CD4-positive, alpha-beta T cell treated with Interleukin-6 for 4 hours (primary cell): ENCODE data around the gene SHANK3.

ENCODE experiments used
- DNase-seq: peaks from one replicate; pipeline ENCODE4 v3.0.0-alpha.2; 2020; ENCODE audit warnings: mixed read lengths

Gene SHANK3

GRCh38 chr22:50678651-50679521, 6.3 kb downstream of the SHANK3 start:
- DNase-seq = no peak

DNA sequence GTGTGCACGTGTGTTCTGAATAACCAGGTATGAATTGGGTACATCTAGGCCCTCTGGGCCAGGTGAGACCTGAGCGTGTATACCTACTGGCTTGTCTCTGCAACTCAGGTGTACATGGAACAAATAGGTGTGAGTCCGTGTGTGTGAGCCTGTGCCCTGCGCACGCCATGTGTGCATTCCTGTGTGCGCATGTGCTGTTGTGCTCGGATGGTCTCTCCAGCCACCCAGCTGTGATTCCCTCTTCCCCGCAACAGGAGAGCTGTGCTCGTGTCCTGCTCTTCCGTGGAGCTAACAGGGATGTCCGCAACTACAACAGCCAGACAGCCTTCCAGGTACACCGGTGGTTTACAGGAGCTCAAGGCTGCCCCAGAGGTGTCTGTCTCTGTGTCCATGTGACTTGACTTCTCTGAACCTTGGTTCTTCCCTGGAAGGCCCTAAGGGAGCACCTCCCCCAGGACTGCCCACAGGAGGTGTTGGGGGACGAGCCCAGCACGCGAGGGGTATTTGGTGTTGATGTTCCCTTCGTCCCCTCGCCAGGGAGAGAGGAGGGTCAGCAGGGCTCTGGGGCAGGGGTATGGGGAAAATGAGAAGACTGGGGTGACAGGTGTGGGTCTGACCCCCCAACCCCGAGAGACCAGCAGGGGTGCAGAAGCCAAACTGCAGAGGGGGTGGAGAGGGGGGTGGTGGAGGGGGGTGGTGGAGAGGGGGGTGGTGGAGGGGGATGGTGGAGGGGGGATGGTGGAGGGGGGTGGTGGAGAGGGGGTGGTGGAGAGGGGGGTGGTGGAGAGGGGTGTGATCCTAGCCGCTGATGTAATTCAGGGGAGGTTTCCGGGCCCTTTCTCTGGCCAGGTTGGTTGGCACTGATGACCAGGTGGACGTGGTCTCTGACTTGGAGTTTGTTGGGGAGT, 10.7 kb downstream of the SHANK3 start:
- DNase-seq = no peak

DNA sequence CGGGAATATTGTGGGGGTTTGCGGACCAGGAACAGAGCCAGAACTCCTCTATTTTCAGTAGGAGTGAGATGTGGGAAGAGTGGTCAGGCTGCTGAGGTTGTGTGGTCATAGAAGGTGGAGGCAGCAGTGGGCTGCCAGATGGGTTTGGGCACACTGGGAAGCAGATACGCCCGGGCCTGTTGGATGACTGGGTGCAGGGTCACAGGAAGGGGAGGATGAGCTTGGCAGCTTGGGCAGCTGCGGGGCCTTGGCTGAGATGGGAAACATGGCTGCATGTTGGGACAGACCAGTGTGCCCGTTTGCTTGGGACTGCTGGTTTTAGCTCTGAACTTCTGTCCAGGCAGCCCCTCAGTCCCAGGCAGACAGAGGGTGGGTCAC, 11.4 kb downstream of the SHANK3 start:
- DNase-seq = no peak

DNA sequence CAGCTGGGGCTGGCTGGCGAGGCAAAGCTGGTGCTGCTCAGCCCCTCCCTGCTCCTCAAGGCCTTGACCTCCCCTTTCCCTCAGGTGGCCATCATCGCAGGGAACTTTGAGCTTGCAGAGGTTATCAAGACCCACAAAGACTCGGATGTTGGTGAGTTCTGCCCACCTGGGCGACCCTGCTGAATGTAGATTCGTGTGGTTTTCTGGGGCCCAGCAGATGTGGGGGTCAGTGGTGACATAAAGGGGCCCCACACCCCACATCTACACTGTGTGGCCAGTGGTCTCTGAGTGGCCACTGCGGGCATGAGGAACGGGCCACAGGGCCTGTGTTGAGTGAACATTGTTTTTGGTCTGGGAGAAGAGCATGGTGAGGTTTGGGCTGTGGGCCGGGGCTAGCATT, 11.9 kb downstream of the SHANK3 start:
- DNase-seq = no peak

DNA sequence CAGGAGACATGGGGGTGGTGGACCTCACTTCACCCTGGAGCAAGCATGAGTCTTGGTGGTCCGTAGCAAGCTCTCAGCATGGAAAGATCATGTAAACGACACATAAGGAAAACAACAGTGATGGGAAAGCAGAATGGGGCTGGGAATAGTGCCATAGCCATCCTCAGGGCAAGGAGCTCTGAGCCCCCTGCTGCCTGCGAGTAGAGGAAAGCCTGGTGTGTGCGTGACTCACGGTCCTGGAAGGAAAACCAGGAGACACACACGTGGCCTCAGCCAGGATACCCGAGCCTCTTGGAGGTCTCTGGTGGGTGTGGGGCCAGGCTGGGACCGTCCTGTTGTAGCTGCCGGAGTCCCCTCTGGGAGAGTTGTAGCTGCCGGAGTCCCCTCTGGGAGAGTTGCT, 12.4 kb downstream of the SHANK3 start:
- DNase-seq = no peak

GRCh38 chr22:50686794-50687193, 14.2 kb downstream of the SHANK3 start:
- no peak for DNase-seq

DNA sequence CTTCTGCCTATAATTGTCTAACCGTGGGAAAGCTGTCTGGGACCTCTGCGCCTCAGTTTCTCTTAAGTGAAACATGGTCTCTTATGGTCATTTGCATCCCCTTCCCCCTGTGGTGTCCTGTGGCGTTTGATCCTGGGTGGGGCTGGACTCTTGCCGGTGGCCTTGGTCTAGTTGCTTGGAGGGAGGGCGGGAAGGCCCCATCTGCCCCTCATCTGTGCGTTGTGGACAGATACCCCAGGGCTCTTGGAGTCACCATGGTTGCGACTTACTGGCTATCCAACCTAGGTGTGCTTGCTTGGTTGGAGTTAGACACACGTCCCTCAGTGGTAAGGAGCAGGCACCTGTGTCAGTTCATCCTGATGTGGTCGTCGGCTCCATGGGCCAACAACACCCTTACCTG, 15.2 kb downstream of the SHANK3 start:
- DNase-seq = no peak

DNA sequence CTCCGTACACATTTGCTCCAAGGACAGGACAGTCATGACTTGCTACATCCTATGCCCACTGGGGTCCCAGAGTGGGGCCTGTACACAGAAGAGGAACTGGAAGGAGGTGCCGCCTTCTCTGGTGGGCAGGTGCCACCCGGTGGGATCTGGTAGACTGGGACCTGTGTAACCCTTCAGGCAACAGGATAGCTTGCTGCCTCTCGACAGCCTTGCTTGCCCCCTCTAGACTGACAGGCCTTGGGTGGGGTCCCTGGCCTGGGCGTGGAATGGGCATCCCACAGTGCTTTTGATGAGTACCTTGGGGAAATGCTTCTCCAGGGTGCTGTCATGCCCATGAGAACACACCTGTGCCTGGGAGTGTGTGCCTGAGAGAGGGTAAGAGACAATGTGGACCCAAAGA, 15.8 kb downstream of the SHANK3 start:
- DNase-seq = no peak

- DNase-seq = peak; percentile 42
Observed at GRCh38 chr22:50691521-50691920, 18.9 kb downstream of the SHANK3 start.

DNA sequence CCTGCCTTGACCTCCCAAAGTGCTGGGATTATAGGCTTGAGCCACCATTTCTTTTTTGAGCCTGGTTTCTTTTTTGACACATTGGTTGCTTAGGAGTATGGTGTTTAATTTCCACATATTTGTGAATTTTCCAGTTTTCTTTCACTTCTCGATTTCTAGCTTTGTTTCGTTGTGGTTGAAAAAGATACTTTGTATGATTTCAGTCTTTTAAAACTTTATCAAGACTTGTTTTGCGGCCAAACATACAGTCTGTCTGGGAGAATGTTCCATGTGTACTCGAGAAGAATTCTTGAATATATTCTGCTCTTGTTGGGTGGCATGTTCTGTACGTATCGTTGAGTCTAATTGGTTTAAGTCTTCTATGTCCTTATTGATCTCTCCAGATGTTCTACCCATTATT, 20.8 kb downstream of the SHANK3 start:
- DNase-seq = no peak

DNA sequence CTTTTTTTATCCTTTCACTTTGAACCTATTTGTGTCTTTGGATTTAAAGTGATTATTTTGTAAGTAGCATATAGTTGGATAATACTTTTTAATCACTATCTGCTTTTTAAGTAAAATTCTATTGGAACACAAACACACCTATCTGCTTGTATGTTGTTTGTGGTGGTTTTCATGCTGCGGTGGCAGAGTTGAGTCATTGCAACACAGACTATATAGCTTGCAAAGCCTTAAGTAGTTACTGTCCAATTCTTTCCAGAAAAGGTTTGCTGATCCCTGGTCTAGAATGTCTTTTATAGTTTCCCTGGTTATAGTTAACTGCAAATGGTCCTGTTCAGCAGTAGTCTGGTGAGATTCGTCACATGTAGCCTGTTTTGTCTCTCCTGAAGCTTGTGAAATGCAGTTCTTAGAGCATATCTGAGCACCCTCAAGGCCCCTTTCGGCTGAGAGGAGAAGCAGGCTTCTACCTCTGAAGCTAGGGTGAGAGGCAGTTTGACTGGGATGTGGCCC, 21.5 kb downstream of the SHANK3 start:
- no peak for DNase-seq

GRCh38 chr22:50694766-50695420, 22.3 kb downstream of the SHANK3 start:
- DNase-seq = no peak

GRCh38 chr22:50695421-50696250, 23.0 kb downstream of the SHANK3 start:
- DNase-seq = no peak

- DNase-seq = no peak
Observed at GRCh38 chr22:50696251-50696798, 23.7 kb downstream of the SHANK3 start.

GRCh38 chr22:50696799-50697561, 24.4 kb downstream of the SHANK3 start:
- no peak for DNase-seq

DNA sequence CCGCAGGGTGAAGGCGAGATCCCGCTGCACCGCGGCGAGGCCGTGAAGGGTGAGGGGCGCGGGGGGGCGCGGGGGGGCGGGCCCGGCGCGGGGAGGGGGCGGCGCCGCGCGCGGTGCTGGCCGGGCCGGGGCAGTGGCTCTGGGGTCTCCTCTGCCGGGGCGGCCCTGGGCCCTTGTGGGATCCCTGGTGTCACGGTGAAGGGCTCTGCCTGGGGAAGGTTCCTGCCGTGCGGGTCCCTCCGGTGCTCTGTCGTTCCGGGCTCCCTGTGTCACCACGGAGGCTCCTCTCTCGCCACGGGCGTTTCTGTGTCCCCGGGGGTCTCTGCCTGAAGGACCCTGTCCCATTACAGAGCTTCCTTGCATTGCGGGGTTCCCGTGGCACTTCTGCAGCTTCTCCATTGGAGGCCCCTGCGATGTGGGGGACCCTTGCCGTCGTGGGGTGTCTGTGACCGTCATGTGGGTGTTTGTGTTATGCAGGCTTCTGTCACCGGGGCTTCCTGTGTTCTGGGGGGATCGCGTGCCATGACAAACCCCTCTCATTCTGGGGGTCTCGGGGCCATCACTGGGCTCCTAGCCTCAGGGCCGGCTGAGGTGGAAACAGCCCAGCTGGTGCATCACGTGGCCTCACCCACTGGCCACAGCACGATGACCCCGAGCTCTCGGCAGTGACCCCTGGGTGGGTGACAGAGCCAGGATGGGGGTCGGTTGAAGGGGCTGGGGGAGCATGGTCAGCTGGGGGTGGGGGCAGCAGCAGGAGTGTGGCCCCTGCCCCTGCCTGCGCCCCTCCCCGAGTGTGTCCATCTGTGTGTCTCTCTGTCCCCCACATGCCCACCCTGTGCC, 25.3 kb downstream of the SHANK3 start:
- no peak for DNase-seq

DNA sequence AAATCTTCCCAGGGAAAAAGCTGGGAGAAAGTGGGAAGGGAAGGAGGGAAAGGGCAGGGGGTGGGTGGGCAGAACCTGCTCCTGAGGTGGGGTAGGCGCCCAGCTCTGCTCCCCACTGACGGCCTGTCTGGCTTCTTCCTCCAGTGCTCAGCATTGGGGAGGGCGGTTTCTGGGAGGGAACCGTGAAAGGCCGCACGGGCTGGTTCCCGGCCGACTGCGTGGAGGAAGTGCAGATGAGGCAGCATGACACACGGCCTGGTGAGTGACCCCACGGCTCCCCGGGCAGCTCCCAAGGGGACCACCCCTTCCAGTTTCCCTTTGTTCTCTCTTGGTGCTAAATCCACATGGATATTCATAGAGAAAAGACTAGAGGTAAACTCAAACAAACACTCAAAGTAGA, 25.9 kb downstream of the SHANK3 start:
- DNase-seq = no peak

DNA sequence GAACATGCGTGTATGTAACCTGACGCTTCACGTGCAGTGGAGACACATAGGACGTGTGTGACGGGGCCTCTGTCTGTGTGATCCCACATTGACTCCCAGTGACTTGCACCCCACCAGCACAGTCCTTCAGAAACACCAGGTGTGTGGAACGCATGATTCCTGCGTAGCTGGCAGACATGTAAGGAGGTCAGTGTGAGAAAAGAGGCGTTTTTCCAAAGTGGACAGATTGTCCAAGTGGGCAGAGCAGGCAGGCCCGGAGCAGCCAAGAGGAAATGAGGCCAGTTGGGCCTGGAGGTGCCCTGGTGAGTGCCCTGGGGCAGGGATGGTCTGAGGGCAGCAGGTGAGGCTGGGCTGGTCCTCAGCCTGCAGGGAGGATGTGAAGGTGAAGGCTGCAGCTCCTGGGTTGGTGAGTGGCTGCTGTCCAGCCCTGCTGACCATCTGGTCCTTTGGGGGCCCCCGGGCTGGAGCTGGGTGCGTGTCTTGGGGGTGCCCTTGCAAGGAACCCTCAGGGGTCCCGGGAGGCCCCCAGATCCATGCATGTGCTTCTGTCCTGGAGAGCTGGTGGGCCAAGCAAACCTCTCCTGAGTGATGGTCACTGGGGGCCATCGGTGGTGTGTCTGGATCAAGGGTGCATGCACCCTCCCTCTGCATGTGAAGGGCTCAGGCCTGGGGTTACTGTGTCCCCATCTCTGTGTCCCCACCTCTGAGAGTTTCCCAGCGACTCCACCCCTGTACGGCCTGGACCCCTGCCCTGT, 26.6 kb downstream of the SHANK3 start:
- no peak for DNase-seq

DNA sequence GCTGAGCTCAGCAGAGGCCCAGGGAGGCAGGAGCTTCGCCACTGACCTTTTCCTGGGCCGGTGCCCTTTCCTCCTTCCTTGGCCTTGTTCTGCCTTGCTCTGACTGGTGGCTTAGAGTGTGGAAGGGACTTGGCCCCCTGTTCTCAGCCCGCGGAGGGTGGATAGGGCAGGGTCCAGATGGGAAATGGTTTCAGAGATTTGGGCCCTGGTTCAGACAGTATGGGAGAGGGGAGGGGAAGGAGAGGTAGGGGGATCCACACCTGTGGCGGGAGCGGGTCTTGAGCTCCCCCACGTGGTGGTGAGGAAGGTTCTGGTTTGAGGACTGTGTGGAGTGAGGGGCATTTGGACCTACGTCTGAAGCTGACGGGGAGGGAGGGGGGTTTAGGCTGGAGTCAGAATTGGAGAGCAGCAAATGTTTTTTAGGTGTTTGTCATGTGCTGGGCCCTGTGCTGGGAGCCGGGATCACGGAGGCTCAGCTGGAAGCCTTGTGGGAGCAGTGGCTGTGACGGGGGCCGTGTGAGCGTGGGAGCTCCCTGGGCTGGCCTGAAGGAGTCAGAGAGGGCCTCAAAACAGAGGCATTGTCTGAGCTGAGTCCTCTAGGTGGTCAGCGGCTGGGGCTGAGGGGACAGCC, 27.2 kb downstream of the SHANK3 start:
- DNase-seq = no peak
